HG03135 (cell line): ENCODE measurements around the gene IGFBPL1.
"Not testable (repeated sequence)": the region's sequence is repeated elsewhere in the genome, so short reads cannot be mapped to it uniquely, and the experiment has no call there.

Experiments used
- ATAC-seq: cut with Tn5 transposase; IDR thresholded peaks from one replicate; pipeline ENCODE4 v1.9.1; 2021; ENCODE audit warnings: mild to moderate bottlenecking, moderate library complexity; ENCODE audit not compliant: unreplicated experiment

The IGFBPL1 gene

DNA sequence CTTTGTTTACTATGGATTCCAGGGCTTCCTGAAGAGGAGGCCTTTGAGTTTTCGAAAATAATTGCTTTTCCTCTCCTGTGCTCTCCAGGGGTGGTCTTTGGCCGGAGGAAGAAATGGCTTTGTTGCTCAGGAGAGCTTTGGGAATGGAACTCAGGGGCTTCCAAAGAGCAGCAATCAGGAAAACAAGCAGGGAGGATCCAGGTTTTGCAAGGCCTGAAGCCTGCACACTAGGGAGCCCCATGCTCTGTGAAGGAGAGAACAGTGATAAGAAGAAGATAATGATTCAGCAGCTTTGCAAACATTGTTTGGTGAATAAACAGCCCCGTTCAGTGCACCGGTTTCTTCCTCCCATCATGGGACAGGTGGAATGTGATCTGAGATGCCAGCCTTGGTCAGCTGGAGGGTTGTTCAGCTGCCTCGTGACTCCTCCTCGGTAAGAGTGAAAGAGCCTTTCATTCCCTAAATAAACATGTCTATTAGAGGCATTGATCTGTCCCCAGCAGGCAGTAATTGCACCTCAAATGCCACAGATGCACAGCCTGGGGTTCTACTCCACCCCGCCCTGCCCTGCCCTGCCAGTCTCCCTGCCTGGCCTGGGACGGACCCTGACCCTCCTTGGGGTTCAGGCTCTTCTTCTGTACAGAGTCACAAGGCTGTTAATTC lies 43.3 kb downstream of the IGFBPL1 start:
- no peak for ATAC-seq

- no peak for ATAC-seq
Observed at GRCh38 chr9:38380230-38380871, 43.9 kb downstream of the IGFBPL1 start.

DNA sequence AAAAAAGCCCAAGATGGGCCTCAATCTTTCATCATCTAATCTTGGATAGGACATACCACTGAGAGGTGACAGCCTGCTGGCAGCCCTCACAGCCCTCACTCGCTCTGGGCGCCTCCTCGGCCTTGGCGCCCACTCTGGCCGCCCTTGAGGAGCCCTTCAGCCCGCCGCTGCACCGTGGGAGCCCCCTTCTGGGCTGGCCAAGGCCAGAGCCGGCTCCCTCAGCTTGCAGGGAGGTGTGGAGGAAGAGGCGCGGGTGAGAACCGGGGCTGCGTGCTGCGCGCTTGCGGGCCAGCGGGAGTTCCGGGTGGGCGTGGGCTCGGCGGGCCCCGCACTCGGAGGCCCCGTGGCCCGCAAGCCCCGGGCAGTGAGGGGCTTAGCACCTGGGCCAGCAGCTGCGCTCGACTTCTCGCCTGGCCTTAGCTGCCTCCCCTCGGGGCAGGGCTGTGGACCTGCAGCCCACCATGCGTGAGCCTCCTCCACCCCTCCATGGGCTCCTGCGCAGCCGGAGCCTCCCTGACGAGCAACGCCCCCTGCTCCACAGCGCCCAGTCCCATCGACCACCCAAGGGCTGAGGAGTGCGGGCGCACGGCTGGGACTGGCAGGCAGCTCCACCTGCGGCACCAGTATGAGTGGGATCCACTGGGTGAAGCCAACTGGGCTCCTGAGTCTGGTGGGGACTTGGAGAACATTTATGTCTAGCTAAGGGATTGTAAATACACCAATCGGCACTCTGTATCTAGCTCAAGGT lies 46.7 kb downstream of the IGFBPL1 start:
- not testable (repeated sequence) for ATAC-seq

DNA sequence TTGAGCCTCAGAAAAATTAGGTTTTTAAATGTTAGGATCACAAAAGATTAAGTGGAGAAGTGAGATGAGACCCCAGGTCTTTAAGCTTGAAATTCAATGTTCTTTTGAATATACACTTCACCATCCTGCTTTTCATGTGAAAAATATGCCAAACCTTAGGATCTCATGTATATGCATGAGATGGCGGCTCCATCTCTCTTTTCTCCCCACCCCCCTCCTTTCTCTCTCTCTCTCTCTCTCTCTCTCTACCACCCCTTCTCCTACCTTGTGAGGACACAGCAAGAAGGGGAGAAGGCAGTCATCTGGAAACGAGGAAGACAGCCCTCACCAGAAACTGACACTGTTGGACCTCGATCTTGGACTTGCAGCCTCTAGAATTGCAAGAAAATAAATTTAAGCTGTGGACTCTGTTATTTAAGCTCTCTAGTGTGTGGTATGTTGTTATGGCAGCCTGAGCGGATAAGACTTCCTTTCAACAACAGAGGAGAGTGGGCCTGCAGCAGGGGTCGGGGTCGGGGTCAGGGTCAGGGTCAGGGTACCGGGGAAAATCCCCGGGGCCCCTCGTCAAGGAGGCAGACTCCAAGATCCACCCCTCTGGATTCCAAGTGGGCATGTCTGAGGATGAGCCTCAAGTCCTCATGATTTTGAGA lies 48.1 kb downstream of the IGFBPL1 start:
- ATAC-seq: no peak

DNA sequence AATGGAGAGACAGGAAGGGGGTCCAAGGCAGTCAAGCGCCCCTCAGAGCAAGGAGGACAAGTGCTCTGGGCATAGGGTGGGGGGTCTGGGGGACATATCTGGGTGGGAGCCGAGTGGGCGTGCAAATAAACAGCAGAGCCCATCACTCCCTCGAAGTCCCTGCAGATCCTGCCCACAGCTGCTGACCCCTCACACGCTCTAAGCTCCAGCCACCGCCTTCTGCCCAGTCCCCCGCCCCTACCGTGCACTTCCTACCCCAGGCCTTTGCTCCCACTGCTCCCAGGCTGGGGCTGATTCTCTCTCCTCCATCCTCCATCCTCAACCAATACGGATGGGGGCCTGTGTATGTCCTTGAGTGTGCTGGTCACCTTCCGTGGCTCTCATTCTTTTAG lies 48.7 kb downstream of the IGFBPL1 start:
- no peak for ATAC-seq

GRCh38 chr9:38374847-38375571 lies 49.2 kb downstream of the IGFBPL1 start:
- no peak for ATAC-seq

DNA sequence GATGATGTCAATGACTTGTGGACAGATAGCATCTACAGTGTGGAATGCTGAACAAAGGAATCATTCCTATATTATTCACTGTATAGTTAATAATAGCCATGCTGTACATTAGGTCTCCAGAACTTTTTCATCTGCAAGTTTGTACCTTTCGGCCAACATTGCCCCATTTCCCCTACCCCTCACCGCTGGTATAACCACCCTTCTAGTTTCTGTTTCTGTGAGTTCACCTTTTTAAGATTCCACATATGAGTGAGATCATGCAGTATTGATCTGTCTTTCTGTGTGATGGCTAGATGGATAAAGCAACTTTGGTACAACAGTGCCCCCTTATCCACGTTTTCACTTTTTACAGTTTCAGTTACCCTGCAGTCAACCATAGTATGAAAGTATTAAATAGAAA lies 50.6 kb downstream of the IGFBPL1 start:
- ATAC-seq: no peak

- no peak for ATAC-seq
Observed at GRCh38 chr9:38372762-38373619, 51.3 kb downstream of the IGFBPL1 start.

GRCh38 chr9:38371495-38371894 lies 52.8 kb downstream of the IGFBPL1 start:
- no peak for ATAC-seq

DNA sequence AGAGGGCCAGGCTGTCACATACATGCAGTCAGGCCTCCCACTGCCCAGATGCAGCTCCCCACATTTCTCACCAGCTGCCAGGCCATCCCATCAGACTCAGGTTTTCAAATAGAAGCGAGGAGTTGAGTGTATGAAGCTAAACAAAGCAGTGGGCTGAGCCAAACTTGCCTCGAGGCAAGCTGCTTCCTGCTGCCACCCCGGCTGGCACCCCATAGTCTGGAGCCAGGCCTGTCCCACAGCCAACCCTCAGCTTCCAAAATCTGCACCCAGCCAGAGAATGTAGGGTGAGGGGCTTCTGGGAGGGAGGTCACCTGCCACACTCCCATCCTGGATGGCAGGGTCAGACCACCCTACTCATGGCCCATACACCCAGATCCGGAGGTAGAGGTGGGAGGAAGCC lies 54.1 kb downstream of the IGFBPL1 start:
- no peak for ATAC-seq

GRCh38 chr9:38368731-38369130 lies 55.5 kb downstream of the IGFBPL1 start:
- no peak for ATAC-seq

DNA sequence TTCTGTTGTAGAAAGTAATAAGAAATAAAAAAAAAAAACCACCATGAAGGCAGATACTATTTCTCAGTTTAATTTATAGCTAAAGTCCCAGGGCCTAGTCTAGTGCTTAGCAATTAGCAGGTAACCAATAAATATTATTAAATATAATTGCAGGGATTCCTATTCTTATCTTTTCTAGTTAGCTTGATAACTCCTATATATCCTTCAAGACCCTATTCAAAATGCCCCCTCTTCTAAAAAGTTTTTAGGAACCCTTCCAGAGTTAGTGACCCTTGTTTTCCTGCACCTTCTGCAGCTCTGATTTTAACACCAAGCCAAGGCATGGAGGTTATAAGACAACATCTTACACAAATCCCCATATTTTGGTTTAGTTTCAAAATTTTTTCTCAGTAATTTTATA lies 56.4 kb downstream of the IGFBPL1 start:
- no peak for ATAC-seq

- no peak for ATAC-seq
Observed at GRCh38 chr9:38363589-38363925, 60.7 kb downstream of the IGFBPL1 start.

DNA sequence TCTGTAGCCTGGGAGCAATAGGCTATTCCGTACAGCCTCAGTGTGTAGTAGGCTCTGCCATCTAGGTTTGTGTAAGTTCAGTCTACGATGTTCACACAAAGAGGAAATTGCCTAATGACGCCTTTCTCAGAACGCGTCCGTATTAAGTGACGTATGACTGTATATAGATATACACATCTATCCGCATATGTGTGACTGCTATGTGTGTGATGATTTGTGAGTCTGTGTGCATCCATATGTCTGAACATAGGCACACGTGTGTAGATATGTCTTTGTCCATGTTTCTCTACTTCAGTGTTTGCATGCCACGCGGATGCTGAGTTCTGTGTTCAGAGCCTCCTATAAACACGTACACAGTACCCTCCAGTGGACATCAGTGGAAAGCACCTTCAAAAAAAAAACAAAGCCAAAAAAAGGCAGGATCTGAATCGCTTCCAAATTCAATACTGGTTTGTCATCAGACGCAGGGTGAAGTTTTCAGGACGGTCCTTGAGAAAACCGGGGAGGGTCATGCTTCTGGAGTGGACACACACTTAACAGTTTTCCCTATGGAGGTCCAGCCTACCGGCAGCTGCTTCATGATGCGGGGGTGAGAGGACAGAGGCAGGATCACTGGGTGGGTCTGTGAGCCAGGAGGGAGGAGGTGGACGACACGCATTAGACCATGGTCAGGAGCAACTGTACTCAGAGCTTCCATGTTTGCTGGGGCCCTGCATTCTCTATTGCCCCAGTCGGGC lies 61.2 kb downstream of the IGFBPL1 start:
- ATAC-seq: no peak

- ATAC-seq: no peak
Observed at GRCh38 chr9:38361473-38361850, 62.8 kb downstream of the IGFBPL1 start.

GRCh38 chr9:38360839-38361472 lies 63.3 kb downstream of the IGFBPL1 start:
- no peak for ATAC-seq

- no peak for ATAC-seq
Observed at GRCh38 chr9:38359689-38360385, 64.4 kb downstream of the IGFBPL1 start.

GRCh38 chr9:38359297-38359653 lies 65.0 kb downstream of the IGFBPL1 start:
- ATAC-seq: no peak
